Measurements from ENCODE around the gene NHS. TPM values are rescaled to one million over a fixed set of nuclear protein-coding genes. Genes with fewer than 3 reads are reported as not detected.

Gene NHS
- total and polyA plus RNA-seq, 2 of the 4 experiments (the other 2 are of a cell fraction), result 0.36 to 0.90 TPM

- TF ChIP-seq, protein P1, sequence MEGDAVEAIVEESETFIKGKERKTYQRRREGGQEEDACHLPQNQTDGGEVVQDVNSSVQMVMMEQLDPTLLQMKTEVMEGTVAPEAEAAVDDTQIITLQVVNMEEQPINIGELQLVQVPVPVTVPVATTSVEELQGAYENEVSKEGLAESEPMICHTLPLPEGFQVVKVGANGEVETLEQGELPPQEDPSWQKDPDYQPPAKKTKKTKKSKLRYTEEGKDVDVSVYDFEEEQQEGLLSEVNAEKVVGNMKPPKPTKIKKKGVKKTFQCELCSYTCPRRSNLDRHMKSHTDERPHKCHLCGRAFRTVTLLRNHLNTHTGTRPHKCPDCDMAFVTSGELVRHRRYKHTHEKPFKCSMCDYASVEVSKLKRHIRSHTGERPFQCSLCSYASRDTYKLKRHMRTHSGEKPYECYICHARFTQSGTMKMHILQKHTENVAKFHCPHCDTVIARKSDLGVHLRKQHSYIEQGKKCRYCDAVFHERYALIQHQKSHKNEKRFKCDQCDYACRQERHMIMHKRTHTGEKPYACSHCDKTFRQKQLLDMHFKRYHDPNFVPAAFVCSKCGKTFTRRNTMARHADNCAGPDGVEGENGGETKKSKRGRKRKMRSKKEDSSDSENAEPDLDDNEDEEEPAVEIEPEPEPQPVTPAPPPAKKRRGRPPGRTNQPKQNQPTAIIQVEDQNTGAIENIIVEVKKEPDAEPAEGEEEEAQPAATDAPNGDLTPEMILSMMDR (conservative IDR thresholded peaks at IDR 0.05; ENCODE audit: low read depth, low read length), result no peak
Measured at GRCh38 chrX:17655211-17656034, 280.4 kb downstream of the NHS start (continued).

DNA sequence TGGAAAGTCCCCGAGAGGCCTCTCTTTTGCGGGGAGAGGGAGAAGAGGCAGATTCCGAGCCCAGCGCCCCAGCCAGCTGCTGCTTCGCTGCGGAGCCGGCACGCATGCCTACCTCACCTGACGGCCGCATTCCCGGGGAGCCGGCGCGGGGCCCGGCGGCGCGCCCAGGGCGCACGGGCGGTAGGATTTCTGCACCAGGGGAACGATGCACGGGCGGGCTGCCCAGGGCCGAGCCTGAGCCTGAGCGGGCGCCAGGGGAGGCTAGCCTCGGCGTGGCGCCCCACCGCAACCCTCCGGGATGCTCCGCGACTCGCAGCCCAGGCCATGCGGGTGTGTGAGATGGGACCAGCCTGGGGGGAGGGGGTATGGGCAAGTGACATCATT is 281.0 kb downstream of the NHS start:
- no peak overlapping the region for H2BK120ac ChIP-seq (ENCODE audit: low read depth, low read length)
- H2BK5ac ChIP-seq (ENCODE audit: low read depth, low read length, poor library complexity, severe bottlenecking), result no peak overlapping the region
- H4K8ac ChIP-seq (ENCODE audit: low read depth in 2 of 2, low read length in 2 of 2), result no peak overlapping the region
- no peak overlapping the region for H2AFZ ChIP-seq (replicated peaks; ENCODE audit: low read length, poor library complexity)
- H2AK9ac ChIP-seq (replicated peaks; ENCODE audit: low read depth, low read length, poor library complexity), result no peak overlapping the region
- no peak overlapping the region for H3K23ac ChIP-seq (ENCODE audit: low read depth, low read length)
- no peaks in the 10 kb centered on the region for H3K9me3 ChIP-seq (ENCODE audit: control insufficient read depth, insufficient read depth, low read length)
- H3K4me2 ChIP-seq (ENCODE audit: low read depth, low read length), result no peak overlapping the region; the same call in 1 of the 2 replicates
- H2AK5ac ChIP-seq (ENCODE audit: low read depth, low read length), result no peak overlapping the region
- H3K27ac ChIP-seq (ENCODE audit: insufficient read depth, low read length), result no peak overlapping the region
- no peak overlapping the region for H4K5ac ChIP-seq (ENCODE audit: low read depth, low read length)
- BruUV-seq (replicated peaks), result no TSS peak
- H3K56ac ChIP-seq (ENCODE audit: extremely low read depth, insufficient read depth, low read length), result no peak overlapping the region
- ATAC-seq (ENCODE audit: low read depth) (peak; percentile 11; the same call in 1 of the 2 replicates), DNase-seq (no peak)
- no peak for TF ChIP-seq MAZ (IDR thresholded peaks at IDR 0.05; ENCODE audit: borderline replicate concordance, low read depth, low read length)
- TF ChIP-seq, protein P1 (conservative IDR thresholded peaks at IDR 0.05; ENCODE audit: low read depth, low read length), result no peak
- TF ChIP-seq MXI1 (IDR thresholded peaks at IDR 0.05; ENCODE audit: borderline replicate concordance, low read depth, low read length), result no peak
- TF ChIP-seq CHD1 (IDR thresholded peaks at IDR 0.05; ENCODE audit: low read depth, low read length), result no peak
- no peak for TF ChIP-seq NFE2L2 (IDR thresholded peaks at IDR 0.05; ENCODE audit: low read depth, low read length)
- TF ChIP-seq RFX5 (IDR thresholded peaks at IDR 0.05; ENCODE audit: low read depth, low read length), result no peak
- no peak for TF ChIP-seq FOS (IDR thresholded peaks at IDR 0.05; ENCODE audit: low read depth, low read length)
- TF ChIP-seq POLR2A (IDR thresholded peaks at IDR 0.05; ENCODE audit: low read depth, low read length), result no peak
- no peak for TF ChIP-seq RAD21 (IDR thresholded peaks at IDR 0.05; ENCODE audit: low read length)
- TF ChIP-seq, protein P2, sequence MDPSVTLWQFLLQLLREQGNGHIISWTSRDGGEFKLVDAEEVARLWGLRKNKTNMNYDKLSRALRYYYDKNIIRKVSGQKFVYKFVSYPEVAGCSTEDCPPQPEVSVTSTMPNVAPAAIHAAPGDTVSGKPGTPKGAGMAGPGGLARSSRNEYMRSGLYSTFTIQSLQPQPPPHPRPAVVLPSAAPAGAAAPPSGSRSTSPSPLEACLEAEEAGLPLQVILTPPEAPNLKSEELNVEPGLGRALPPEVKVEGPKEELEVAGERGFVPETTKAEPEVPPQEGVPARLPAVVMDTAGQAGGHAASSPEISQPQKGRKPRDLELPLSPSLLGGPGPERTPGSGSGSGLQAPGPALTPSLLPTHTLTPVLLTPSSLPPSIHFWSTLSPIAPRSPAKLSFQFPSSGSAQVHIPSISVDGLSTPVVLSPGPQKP (IDR thresholded peaks at IDR 0.05; ENCODE audit: borderline replicate concordance, low read depth, low read length), result no peak
- H4K20me1 ChIP-seq (ENCODE audit: insufficient read depth, low read length), result no peaks in the 10 kb centered on the region
- 0% methylated on average over 4 of the region's 36 CpGs; no CpG with 5 or more reads in 1 of the 2 experiments for WGBS, 2 experiments (ENCODE audit: extremely low coverage in 2 of 2, insufficient read length in 1 of 2)
- peaks cover 3% of the 10 kb centered on the region for H3K4me1 ChIP-seq (ENCODE audit: control insufficient read depth, insufficient read depth, low read length)
- no peak overlapping the region for H4K91ac ChIP-seq (ENCODE audit: insufficient read depth, low read depth, low read length)
- no peak overlapping the region for H3K14ac ChIP-seq (replicated peaks; ENCODE audit: low read depth, low read length)
- peaks cover 3% of the 10 kb centered on the region; the same call in 1 of the 2 replicates for H3K27me3 ChIP-seq (ENCODE audit: control insufficient read depth, insufficient read depth, low read length)
- in situ Hi-C loops (cut with MboI; ENCODE audit: low sequenced_read_pairs) (no loop called here), dilution Hi-C loops (cut with HindIII; ENCODE audit: low sequenced_read_pairs, unreplicated experiment) (no loop called here), intact Hi-C loops (cut with micrococcal nuclease) (no loop called here)
- ChIA-PET POLR2A (ENCODE audit: unreplicated experiment) (no interaction called here), CTCF (no interaction called here)
- no peaks in the 10 kb centered on the region for H3K36me3 ChIP-seq (ENCODE audit: control insufficient read depth, insufficient read depth, low read length)
- H3K9ac ChIP-seq (ENCODE audit: low read depth, low read length), result no peak overlapping the region
- no peak overlapping the region for H2BK20ac ChIP-seq (ENCODE audit: low read depth, low read length)
- no peaks in the 10 kb centered on the region for H3K9me1 ChIP-seq (ENCODE audit: insufficient read depth, low read length)
- no peak overlapping the region for H3K4me3 ChIP-seq (ENCODE audit: insufficient read depth, low read depth, low read length)
- H3K4ac ChIP-seq (ENCODE audit: low read depth, low read length), result no peak overlapping the region
- H3K18ac ChIP-seq (ENCODE audit: low read depth, low read length), result no peak overlapping the region
- H2BK15ac ChIP-seq (ENCODE audit: low read depth, low read length), result no peak overlapping the region
- H3K79me1 ChIP-seq (ENCODE audit: low read depth in 1 of 2, low read length in 2 of 2), result no peaks in the 10 kb centered on the region
